HG03045 (cell line): ENCODE data around the gene ELMO1.
A peak's percentile ranks its signal among the peaks of the same experiment; 100 is the strongest.

ENCODE experiments used
- ATAC-seq: cut with Tn5 transposase; IDR thresholded peaks from one replicate; pipeline ENCODE4 v1.9.1; 2021; ENCODE audit warnings: mild to moderate bottlenecking, moderate library complexity; ENCODE audit not compliant: unreplicated experiment

ELMO1 gene

GRCh38 chr7:36966636-36967035 is 482.0 kb downstream of the ELMO1 start:
- ATAC-seq: no peak

GRCh38 chr7:36966039-36966438 is 482.6 kb downstream of the ELMO1 start:
- ATAC-seq: no peak

- no peak for ATAC-seq
Measured at GRCh38 chr7:36965625-36966024, 483.0 kb downstream of the ELMO1 start.

GRCh38 chr7:36964297-36964696 is 484.4 kb downstream of the ELMO1 start:
- ATAC-seq: no peak

DNA sequence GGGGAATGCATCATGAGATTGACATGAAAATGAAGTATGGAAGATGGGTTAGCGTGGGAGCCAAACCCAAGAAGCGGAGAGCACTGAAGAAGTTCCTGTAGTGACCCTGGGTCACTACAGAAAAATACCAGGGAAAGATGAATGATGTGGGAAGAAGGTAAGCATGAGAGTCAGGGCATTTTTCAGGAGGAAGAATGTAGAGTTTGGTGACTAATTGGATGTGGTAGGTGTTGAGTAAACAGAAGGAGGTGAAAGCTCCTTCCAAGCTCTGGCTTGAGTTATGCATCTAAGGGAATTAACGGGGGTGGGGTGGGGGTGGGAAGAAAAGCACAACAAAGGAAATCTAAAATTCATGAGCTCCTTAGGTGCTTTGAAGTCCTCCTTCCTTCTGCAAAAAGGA is 486.3 kb downstream of the ELMO1 start:
- no peak for ATAC-seq

- ATAC-seq: no peak
Measured at GRCh38 chr7:36961693-36962092, 487.0 kb downstream of the ELMO1 start.

DNA sequence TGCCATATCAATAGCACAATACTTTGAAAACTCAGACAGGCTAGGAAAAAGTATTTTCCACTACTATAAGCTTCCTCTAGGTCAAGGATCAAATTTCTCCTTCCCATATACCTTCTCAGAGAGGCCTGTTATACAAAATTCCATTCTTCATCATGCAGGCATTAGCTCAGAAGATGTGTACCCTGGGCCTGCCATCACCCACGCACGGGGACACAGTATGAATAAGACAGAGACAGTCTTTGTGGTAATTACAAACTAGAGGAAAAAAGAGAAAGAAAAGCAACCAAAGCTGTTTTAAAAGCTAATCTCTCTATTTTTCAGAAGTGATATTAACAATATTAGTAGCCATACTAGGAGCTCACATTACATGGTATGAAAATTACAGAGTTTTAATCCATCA is 487.6 kb downstream of the ELMO1 start:
- ATAC-seq: no peak

GRCh38 chr7:36960105-36960504 is 488.6 kb downstream of the ELMO1 start:
- ATAC-seq: no peak

DNA sequence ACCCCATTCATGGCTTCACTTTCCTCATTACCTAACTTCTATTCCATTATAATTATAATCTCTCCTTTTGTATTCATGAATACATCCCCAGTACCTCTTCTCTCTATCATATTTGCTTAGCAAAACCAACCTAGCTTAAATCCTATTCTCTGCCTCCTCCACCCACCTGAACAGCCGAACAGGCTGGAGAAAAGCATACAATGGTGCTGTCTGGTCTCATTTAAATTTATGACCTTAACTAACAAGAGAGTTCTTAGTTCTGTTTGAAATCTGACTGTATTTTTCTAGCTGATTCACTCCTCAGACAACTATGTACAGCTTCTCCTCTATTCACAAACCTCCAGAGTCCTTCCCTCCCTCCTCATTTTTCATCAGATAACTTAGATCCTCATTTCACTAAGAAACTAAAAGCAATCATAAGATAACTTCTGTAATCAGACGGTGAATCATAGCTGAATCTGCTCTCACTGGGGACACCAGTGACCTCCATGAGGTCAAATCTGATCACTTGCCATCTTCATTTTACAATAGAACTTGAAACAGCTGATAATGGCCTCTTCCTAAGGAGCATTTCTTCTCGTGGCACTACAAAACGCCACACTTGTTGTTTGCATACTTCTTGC is 490.4 kb downstream of the ELMO1 start:
- no peak for ATAC-seq

DNA sequence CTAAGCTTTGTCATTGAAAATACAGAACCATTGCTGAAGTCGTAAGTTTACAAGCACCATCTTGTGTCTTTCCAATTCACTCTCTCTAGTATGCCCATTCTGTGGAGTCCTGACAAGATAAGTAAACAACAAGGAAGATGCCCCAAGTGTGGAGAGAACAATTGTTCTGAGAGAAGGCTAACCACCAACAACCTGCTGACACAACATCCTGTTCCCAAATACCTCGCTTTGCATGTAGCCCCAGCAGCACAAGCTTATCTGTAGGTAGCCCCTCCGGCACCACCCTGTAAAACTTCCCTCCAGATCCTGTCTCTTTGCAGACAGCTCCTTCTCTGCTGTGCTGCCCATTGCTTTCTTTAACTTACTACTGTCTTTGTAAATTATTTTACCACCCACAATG is 491.0 kb downstream of the ELMO1 start:
- ATAC-seq: no peak

DNA sequence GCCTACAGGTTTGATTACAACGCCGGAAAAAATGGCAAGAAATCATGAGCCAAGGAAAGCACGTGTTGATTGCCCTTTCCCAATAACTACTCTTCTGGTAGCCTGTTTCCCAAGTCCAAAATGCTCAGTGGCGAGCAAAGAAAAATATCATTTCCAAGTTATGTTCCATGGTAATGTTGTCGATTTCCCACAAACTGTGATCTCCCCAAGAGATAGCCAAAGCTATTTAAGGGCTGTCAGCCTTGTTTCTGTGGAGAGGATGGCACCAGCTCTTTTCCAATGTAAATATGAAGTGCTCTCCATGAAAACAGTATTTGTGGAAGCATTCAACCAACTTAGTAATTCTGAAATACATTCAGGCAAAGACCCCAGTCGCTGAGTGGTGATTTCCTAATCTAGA is 491.9 kb downstream of the ELMO1 start:
- ATAC-seq: no peak

GRCh38 chr7:36955456-36956129 is 493.1 kb downstream of the ELMO1 start:
- ATAC-seq: no peak

GRCh38 chr7:36951257-36951697 is 497.4 kb downstream of the ELMO1 start:
- peak; percentile 91 for ATAC-seq

DNA sequence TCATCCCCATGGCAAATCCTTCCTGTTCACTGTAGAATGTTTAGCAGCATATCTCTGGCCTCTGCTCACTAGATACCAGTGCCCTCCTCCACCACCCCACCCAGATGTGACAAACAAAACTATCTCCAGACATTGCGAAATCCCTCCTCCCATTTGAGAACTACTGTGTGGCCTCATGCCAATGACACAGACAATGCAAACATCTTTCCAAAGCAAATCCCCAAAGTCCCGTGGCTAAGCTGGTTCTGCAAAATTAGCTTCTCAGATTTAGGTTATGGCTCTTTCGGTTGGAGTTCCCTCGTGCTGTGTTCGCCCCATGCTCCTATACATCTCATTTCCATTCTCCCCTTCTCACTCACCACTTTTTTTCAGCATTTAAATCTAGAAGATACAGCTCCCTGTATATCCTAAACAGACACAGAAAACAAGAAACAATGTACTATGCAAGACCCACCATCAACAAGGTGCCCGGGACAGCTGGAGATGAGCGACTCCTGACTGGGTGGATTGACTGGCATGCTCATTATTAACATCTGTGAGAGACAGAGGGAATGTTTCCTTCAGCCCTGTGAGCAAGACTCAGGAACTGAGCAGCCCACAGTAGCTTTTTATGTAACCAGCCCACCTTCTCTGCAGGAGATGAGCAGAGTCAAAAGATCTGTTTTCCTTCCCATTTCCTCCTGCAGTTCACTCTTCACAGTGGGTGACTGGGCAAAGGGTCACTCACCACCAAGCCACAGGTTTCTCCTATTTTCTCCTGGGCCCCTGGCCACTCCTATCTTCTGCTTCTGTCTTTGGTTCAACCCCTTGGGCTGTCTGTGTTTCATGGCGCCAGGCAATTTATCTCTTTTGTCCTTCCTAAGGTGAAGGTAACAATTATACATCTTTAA is 498.7 kb downstream of the ELMO1 start:
- no peak for ATAC-seq

GRCh38 chr7:36946401-36946739 is 502.3 kb downstream of the ELMO1 start:
- ATAC-seq: no peak

DNA sequence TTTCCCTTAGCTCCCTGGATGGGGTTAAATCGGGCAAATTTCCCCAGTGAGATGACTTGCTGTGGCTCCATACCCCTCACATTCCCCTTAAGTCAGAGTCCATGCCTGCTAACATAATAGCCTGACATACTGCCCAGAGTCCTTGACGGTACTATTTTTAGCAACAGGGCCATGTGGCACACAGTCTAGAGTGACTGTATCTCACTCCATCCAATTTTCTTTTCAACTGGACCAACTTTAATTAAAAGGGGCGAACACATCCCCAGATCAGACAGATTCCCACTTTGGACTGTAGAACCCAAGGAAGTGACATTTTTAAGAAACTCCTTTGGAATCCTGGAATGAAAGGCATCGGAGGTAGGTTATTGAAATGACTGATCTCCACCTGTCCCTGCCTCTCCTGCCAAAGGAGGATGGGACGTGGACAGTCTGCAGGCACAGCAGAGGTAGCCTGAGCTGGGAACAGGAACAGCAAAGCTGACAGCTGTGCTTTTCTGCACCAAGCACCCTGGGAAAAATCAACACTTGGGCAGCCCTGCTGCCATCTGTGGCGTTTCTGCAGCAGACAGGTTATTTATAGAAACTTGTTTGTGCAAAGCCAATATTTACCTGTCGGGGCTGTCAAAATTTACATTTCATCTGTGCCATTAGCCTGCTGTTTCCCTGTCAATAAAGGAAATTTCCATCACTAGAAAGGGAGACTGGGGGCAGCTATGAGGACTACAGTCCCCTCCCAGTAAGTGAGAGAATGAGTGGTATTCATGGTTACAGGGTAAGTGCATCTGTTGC is 502.9 kb downstream of the ELMO1 start:
- ATAC-seq: no peak

GRCh38 chr7:36944838-36945237 is 503.8 kb downstream of the ELMO1 start:
- no peak for ATAC-seq

GRCh38 chr7:36943591-36944435 is 504.9 kb downstream of the ELMO1 start:
- ATAC-seq: peak; percentile 46

- no peak for ATAC-seq
Measured at GRCh38 chr7:36942955-36943354, 505.7 kb downstream of the ELMO1 start.

GRCh38 chr7:36942541-36942940 is 506.1 kb downstream of the ELMO1 start:
- ATAC-seq: no peak
